DMS53 treated with DMSO at 0.1 percent for 48 hours (cell line): ENCODE data around the gene COMT.

Source experiments
- DNase-seq: peaks from one replicate; lab custom pipeline; 2025; ENCODE audit not compliant: unreplicated experiment; lab: John Stamatoyannopoulos, UW

Gene COMT

GRCh38 chr22:19968450-19968891 lies 26.9 kb downstream of the COMT start:
- DNase-seq = no peak

- no peak for DNase-seq
These were observed 27.8 kb downstream of the COMT start for GRCh38 chr22:19969141-19969928.

DNA sequence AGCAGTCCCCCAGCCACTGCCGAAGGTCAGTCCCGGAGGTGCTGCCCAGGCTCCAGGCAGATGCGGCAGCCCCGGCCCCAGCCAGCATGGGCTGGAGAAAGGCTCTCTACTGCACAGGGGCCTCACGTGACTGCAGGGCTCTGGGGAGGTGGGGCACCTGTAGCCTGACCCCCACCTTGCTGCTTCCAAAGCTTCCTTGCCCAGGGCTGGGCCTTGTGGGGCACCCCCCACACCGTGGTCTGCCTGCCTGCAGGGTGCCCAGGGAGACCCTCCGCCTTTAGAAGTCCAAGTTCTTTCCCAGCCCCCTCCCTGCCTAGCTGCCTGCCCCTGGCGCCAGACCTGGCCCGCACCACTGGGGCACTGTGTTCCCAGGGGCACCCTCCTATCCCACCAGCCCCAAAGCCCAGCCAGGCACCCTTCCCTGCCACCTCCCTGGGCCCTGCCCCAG lies 28.5 kb downstream of the COMT start:
- no peak for DNase-seq

GRCh38 chr22:19970479-19971275 lies 29.1 kb downstream of the COMT start:
- DNase-seq = no peak

GRCh38 chr22:19971276-19972124 lies 29.9 kb downstream of the COMT start:
- no peak for DNase-seq

- DNase-seq = no peak
These were observed 30.7 kb downstream of the COMT start for GRCh38 chr22:19972251-19972650.

- no peak for DNase-seq
These were observed 31.3 kb downstream of the COMT start for GRCh38 chr22:19972652-19973550.

DNA sequence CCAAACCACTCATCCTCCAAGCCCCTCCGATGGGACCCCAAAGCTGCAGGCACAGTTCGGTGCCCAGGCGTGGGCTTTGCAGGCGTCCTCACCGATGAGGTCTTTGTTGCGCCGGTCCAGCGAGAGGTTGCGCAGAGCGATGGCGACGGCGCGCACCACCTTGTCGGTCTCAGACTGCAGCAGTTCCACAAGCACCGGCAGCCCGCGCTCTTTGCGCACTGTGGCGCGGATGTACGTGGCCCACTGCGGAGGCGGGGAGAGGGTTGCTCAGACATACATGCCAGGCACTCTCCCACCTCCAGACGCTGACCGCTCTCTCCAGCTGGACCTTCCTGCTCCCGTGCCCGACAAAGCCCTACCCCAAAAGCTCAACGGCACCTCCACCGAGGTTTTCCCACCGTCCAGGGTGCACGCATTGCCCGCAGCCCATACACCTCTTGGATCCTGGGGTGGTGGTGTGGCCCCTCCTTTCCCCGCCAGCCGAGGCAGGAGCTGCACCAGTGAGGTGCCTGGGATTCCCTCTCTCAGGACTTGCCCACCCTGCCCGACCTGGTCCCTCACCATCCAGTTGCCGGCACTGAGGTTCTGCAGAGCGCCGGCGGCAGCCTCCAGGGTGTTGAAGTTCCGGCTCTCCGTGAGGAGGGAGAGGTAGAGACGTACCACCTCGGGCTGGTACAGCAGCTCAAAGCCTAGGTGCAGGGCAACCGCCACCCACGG lies 32.1 kb downstream of the COMT start:
- DNase-seq = no peak

DNA sequence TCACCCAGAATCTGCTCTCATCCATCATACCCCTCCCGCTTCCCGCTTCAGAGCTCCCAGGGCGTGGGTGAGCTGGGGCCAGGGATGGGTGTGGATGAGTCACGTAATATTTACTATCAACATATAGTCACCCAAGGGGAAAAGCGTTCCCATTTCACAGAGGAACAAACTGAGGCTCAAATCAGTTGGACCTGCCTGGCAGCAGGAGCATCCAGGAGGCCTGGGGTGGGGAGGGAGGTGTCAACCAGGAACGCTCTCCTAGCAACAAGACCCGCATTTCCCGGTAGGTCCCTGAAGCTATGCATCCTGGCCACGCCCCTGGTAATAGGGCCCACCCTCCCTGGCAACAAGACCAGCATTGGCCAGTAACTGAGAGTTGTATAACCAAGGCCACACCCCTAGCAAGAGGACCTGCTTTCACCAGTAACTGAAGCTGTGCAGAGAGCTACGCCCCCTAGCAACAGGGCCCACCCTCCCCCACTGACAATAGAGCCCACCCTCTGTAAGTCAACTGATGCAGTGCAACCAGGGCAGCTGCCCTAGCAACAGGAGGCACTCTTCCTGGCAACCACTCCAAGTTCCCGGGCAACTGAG lies 32.8 kb downstream of the COMT start:
- DNase-seq = no peak

GRCh38 chr22:19974935-19975706 lies 33.5 kb downstream of the COMT start:
- peak; percentile 7 for DNase-seq

- DNase-seq = no peak
These were observed 34.1 kb downstream of the COMT start for GRCh38 chr22:19975707-19976035.

DNA sequence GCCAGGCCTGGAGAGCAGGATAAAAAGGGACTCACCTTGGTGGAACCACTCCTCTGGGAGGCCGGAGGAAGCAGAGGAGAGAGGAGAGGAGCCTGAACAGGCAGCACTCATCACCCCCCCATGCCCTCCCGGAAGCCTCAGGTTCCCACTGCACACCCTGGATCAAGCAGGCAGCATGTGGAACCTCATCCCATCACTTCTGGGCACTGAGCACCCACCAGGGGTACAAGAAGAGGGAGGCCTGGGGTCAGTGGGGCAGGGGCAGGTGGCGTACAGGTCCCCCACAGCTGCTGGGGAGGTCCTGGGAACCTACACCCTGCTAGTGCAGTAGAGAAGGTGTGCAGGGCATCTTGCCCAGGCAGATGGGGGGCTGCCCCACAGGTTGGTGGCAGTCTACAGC lies 35.1 kb downstream of the COMT start:
- DNase-seq = no peak

GRCh38 chr22:19977296-19978243 lies 36.0 kb downstream of the COMT start:
- no peak for DNase-seq

DNA sequence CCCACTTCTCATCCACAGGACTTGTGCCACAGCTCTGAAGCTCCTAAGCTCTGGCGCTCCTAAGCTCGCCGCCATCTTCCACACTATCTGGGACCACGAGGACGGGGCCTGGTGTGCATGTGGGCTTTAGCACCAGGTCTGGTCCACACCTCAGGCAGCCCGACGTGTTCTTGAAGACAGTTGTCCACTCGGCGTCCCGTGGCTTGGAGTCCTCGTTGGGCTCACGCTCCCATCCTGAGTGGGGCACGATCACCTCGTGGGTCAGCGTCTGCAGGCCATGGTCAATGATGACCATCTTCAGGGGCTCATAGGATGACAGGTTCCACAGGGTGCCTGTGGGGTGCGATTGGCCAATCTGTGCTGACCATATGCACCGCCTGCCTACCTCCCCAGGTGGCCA lies 37.2 kb downstream of the COMT start:
- DNase-seq = no peak

GRCh38 chr22:19979712-19980493 lies 38.3 kb downstream of the COMT start:
- DNase-seq = no peak

- DNase-seq = no peak
These were observed 39.2 kb downstream of the COMT start for GRCh38 chr22:19980766-19981165.
